GM18507 (cell line): ENCODE data around the gene SLC7A5.

Source experiments
- DNase-seq: peaks from one replicate; pipeline ENCODE4 v3.0.0; 2011; ENCODE audit warnings: low read depth; ENCODE audit not compliant: insufficient read length; ENCODE audit errors: extremely low spot score
- FAIRE-seq: peaks from 2 replicates; lab custom pipeline; 2011; peaks lifted over from hg19 to GRCh38; lab: Jason Lieb, UNC

The SLC7A5 gene

GRCh38 chr16:87784812-87785211 is 84.5 kb downstream of the SLC7A5 start:
- no peak for DNase-seq
- no peak for FAIRE-seq

GRCh38 chr16:87782033-87782432 is 87.3 kb downstream of the SLC7A5 start:
- FAIRE-seq (no peak), DNase-seq (no peak)

DNA sequence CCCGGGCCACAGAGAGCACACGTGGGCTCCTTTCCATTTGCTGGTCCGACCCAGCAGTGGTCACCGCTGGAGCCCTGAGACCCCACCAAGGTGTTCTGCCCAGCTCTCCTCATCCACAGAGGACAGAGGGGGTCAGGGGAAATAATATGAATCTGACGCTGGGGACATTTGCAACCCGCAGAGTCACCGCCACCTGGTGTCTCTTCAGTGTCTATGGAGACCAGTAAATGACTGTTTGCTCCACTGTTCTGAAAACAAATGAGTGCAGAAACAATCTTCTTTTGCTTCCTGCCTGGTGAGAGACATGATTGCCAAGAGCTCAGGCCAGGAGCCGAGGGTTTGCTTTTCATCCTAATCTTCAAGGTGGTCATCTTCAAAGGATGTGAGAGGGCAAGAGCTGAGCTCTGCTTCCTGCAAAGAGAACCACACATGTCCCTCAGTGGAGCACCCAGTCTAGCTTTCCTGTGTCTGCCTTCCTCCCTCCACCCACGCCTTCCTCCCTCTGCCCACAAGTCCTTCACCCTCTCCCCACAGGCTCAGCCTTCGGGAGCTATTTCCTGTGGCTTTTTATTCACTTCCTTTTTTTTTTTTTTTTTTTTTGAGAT is 88.8 kb downstream of the SLC7A5 start:
- FAIRE-seq (peak; percentile 83), DNase-seq (peak; percentile 38)
